ENCODE results near the gene PITPNC1. TPM values are rescaled to one million over a fixed set of nuclear protein-coding genes. Genes with fewer than 3 reads are reported as not detected.

Gene PITPNC1
- total RNA-seq, 1 experiment from 2014 or later = 37.5 TPM

DNA sequence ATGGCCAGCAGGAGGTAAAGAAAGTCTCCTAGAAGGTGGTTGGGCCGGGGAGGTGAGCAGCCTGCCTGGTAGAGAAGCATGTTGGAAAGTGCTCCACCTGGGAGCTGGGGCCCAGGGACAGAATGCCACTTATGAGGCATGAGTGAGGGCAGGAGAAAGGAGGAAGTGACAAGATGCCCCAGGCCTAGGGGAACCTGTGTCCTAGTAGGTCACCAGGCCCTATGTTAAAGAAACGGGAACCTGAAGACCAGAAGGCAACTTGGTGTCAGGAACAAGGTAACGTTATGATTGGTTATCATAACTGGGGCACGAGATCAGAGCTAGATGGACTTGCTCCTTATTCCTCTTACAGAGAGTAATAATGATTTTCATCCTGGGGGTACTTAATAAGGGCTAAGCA, 34.3 kb downstream of the PITPNC1 start:
- H3K14ac ChIP-seq (ENCODE audit: insufficient read depth, low read length) = no peak overlapping the region
- H3K23ac ChIP-seq (ENCODE audit: insufficient read length, low read depth, low read length) = no peak overlapping the region
- peaks cover 3 to 6% of the 10 kb centered on the region in 2 experiments; a peak in 2 of 4 replicates for H3K4me1 Mint-ChIP-seq
- H3K9me3 ChIP-seq (ENCODE audit: control insufficient read depth, low read depth, low read length) = no peaks in the 10 kb centered on the region
- H2AFZ ChIP-seq (ENCODE audit: low read length) = no peak overlapping the region
- H3K27me3 ChIP-seq (ENCODE audit: insufficient read depth, low read length) = no peaks in the 10 kb centered on the region
- no peak overlapping the region for H4K91ac ChIP-seq (ENCODE audit: insufficient read length, low read depth, low read length)
- no peak overlapping the region for H3K4ac ChIP-seq (ENCODE audit: low read depth, low read length)
- peaks cover 12% of the 10 kb centered on the region for H3K79me1 ChIP-seq (ENCODE audit: insufficient read depth, low read depth, low read length, poor library complexity, severe bottlenecking)
- no peak overlapping the region for H3K9ac ChIP-seq (ENCODE audit: extremely low read depth, insufficient read length, low read length)
- H2BK5ac ChIP-seq (ENCODE audit: insufficient read length, low read length) = no peak overlapping the region
- peaks cover 6% of the 10 kb centered on the region; the same call in 1 of the 2 replicates for H3K79me2 ChIP-seq (ENCODE audit: insufficient read depth, low read length)
- no peaks in the 10 kb centered on the region for H3K27me3 Mint-ChIP-seq (ENCODE audit: low read depth)
- H2AK5ac ChIP-seq (ENCODE audit: insufficient read length, low read length) = no peak overlapping the region
- no peak overlapping the region for H3K56ac ChIP-seq (ENCODE audit: insufficient read length, low read depth, low read length)
- H3K4me3 Mint-ChIP-seq = no peak overlapping the region
- H3T11ph ChIP-seq (ENCODE audit: low read length) = no peak overlapping the region
- peak overlapping the region in 1 of 3 experiments; percentile 76; a peak in 3 of 7 replicates for H3K27ac Mint-ChIP-seq
- H4K8ac ChIP-seq (replicated peaks; ENCODE audit: insufficient read length, low read depth, low read length) = no peak overlapping the region
- no peak for DNase-seq
- no peak overlapping the region for H3K27ac ChIP-seq (ENCODE audit: insufficient read length, low read depth, low read length)
- no peaks in the 10 kb centered on the region for H4K20me1 ChIP-seq (ENCODE audit: control insufficient read depth, insufficient read depth, insufficient read length)
- H4K5ac ChIP-seq (ENCODE audit: insufficient read length, low read depth, low read length) = no peak overlapping the region
- no peaks in the 10 kb centered on the region for H3K4me1 ChIP-seq (ENCODE audit: insufficient read depth, low read length)
- H3K18ac ChIP-seq (ENCODE audit: insufficient read length, low read depth, low read length) = no peak overlapping the region
- no peaks in the 10 kb centered on the region for H3K23me2 ChIP-seq (ENCODE audit: insufficient read length, low read depth, low read length, poor library complexity, severe bottlenecking)
- no peak overlapping the region for H2BK20ac ChIP-seq (ENCODE audit: low read depth, low read length, poor library complexity, severe bottlenecking)
- no peak overlapping the region for H2BK15ac ChIP-seq (ENCODE audit: low read depth, low read length)
- H2BK12ac ChIP-seq (ENCODE audit: insufficient read length, low read depth, low read length) = no peak overlapping the region
- no peak overlapping the region for H3K4me2 ChIP-seq (ENCODE audit: insufficient read depth, insufficient read length, low read length)
- TF ChIP-seq, protein P1, sequence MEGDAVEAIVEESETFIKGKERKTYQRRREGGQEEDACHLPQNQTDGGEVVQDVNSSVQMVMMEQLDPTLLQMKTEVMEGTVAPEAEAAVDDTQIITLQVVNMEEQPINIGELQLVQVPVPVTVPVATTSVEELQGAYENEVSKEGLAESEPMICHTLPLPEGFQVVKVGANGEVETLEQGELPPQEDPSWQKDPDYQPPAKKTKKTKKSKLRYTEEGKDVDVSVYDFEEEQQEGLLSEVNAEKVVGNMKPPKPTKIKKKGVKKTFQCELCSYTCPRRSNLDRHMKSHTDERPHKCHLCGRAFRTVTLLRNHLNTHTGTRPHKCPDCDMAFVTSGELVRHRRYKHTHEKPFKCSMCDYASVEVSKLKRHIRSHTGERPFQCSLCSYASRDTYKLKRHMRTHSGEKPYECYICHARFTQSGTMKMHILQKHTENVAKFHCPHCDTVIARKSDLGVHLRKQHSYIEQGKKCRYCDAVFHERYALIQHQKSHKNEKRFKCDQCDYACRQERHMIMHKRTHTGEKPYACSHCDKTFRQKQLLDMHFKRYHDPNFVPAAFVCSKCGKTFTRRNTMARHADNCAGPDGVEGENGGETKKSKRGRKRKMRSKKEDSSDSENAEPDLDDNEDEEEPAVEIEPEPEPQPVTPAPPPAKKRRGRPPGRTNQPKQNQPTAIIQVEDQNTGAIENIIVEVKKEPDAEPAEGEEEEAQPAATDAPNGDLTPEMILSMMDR (conservative IDR thresholded peaks at IDR 0.05) = no peak
- WGBS (ENCODE audit: extremely low coverage, insufficient read length, low lambda C conversion rate) = no CpG with 5 or more reads among the region's 4 CpGs
- H3K9me3 Mint-ChIP-seq = peaks cover 6 to 18% of the 10 kb centered on the region in 2 experiments; a peak in 2 of 5 replicates
- H2BK120ac ChIP-seq (ENCODE audit: low read depth, low read length, poor library complexity, severe bottlenecking) = no peak overlapping the region
- H3K36me3 Mint-ChIP-seq (ENCODE audit: insufficient read depth in 1 of 3, low read depth in 3 of 3) = peaks cover 11 to 20% (median 15%) of the 10 kb centered on the region in 3 experiments

Data from H9 (cell line).